Thyroid gland (tissue), 4 donors: ENCODE data around the gene BAD. TPM values are rescaled to one million over a fixed set of nuclear protein-coding genes. Genes with fewer than 3 reads are reported as not detected.
A peak's percentile ranks its signal among the peaks of the same experiment; 100 is the strongest.
"Not testable (repeated sequence)": the region's sequence is repeated elsewhere in the genome, so short reads cannot be mapped to it uniquely, and the experiment has no call there.

Experiments
- DNase-seq, 2 donors: peaks; one replicate each; pipeline ENCODE4 v3.0.0-alpha.2; 2019
- H3K27ac ChIP-seq, 3 donors: fragments of 200-600 bp; sonication (generic); 1 replicate in 2 of 3; 2 replicates in 1 of 3; pipeline ENCODE4 v1.5.1; 2016 to 2019; ENCODE audit warnings: mild to moderate bottlenecking in 1 of 3, moderate library complexity in 1 of 3
- H3K27me3 ChIP-seq: fragments of 200-600 bp; sonication (generic); one replicate; pipeline ENCODE4 v1.5.1; 2019
- H3K36me3 ChIP-seq, 2 donors: fragments of 200-600 bp; sonication (generic); one replicate each; pipeline ENCODE4 v1.5.1; 2016 to 2019
- H3K4me1 ChIP-seq, 2 donors: fragments of 200-600 bp; sonication (generic); one replicate each; pipeline ENCODE4 v1.5.1; 2017 to 2019
- H3K4me3 ChIP-seq, 3 donors: fragments of 200-600 bp; sonication (generic); replicated peaks in 1 of 3; 1 replicate in 2 of 3; 2 replicates in 1 of 3; pipeline ENCODE4 v1.5.1; 2016; ENCODE audit warnings: mild to moderate bottlenecking in 1 of 3
- H3K9me3 ChIP-seq: fragments of 200-600 bp; sonication (generic); one replicate; pipeline ENCODE4 v1.5.1; 2017
- POLR2A ChIP-seq, 2 donors: fragments of 450-650 bp; IDR thresholded peaks; one replicate each; pipeline ENCODE4 v1.6.1; 2017; ENCODE audit warnings: antibody characterized with exemption in 2 of 2, mild to moderate bottlenecking in 2 of 2, moderate library complexity in 1 of 2
- WGBS, 2 donors: methylation state at CpG; one replicate each; pipeline ENCODE4 v1.1.5; 2017; 5-methylcytosine and 5-hydroxymethylcytosine counted together
- intact Hi-C: fragments of 100-400 bp; cut with DNase I; formaldehyde crosslinking; loops from one replicate; pipeline ENCODE4 v1.15.1; 2023
- total RNA-seq, 4 donors: library from RNA; depleted of rRNA; stranded (reverse); fragments of >200 nt; gene quantifications; one replicate each; pipeline ENCODE4 v1.2.3, GENCODE V29; 2016
- TF ChIP-seq, protein P1 (sequence below), 6 experiments: fragments of 200-600 bp in 3 of 6; fragments of 450-650 bp in 3 of 6; sonication (generic) in 3 of 6; IDR thresholded peaks; one replicate each; pipeline ENCODE4 v1.5.1; 2016 to 2019; ENCODE audit warnings: antibody characterized with exemption in 6 of 6, mild to moderate bottlenecking in 2 of 6, inconsistent platforms in 1 of 6, moderate library complexity in 1 of 6

Gene BAD
- total RNA-seq, 4 donors from 2014 or later: 79.0 to 239 (median 148) TPM

DNA sequence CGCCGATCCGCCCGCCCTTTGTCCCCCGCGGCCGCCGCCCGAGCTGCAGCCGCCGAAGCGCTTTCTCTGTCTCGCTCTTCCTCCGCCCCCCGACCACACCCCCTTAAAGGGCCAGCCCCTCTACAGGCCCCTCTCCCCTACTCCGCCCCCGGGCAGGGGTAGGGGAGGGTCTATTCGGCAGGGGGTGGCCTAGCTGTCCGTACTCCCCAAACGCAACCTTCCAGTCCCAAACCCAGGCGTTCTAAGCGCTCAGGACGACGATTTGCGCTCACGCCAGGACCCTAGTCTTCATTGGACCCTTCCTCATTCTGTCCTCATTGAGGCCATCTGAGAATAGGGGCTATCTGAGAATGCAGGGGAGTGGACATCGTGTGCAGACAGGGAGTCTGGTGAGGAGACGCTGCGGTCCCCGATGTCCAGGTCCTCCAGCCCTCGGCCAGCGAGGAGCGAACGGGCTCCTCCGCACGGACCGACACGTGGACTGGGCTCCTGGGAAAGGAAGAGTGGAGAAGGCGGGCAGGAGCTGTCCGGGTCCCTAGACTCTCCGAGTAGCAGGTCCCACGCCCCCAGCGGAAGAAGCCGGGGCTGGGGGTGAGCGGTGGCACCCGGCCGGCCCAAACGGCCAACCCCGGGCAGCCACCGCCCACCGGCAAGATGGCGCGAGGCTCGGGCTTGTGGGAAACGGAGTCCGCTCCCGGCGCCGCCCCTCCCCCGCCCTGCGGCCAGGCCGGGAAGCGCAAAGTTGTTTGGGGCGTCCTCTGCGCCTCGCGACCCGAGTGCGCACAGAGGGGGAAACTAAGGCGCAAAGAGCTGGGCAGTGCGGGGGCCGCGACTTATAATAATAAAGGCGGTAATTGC is 37.4 kb downstream of the BAD start, which contains the start of gene PPP1R14B:
TSS of gene PPP1R14B (minus strand) at position 73 of the 858 bp plus-strand sequence. CDS start 270 bp downstream, outside the sequence.
- Histone ChIP-seq H3K27ac (peak within 1 kb of the TSS; percentile 67 to 90 (median 86)), H3K4me3 (peak within 1 kb of the TSS; percentile 11 to 75 (median 74)), H3K9me3 (no peaks in the 10 kb centered on the region), H3K36me3 (no peaks in the 10 kb centered on the region), H3K4me1 (peaks cover 35 to 39% of the 10 kb centered on the region in 2 donors), H3K27me3 (no peaks in the 10 kb centered on the region)
- 0 to 3% methylated on average over 6 to 24 of the region's 74 CpGs for WGBS, 2 donors
- DNase-seq: peak; percentile 91
- TF ChIP-seq POLR2A (IDR thresholded peaks at IDR 0.05): peak in 1 of 2 donors; percentile 42
- TF ChIP-seq, protein P1, sequence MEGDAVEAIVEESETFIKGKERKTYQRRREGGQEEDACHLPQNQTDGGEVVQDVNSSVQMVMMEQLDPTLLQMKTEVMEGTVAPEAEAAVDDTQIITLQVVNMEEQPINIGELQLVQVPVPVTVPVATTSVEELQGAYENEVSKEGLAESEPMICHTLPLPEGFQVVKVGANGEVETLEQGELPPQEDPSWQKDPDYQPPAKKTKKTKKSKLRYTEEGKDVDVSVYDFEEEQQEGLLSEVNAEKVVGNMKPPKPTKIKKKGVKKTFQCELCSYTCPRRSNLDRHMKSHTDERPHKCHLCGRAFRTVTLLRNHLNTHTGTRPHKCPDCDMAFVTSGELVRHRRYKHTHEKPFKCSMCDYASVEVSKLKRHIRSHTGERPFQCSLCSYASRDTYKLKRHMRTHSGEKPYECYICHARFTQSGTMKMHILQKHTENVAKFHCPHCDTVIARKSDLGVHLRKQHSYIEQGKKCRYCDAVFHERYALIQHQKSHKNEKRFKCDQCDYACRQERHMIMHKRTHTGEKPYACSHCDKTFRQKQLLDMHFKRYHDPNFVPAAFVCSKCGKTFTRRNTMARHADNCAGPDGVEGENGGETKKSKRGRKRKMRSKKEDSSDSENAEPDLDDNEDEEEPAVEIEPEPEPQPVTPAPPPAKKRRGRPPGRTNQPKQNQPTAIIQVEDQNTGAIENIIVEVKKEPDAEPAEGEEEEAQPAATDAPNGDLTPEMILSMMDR (IDR thresholded peaks at IDR 0.05): peak in 3 of 6 experiments; percentile 4 to 30 (median 13)
- intact Hi-C loops: no loop called here

DNA sequence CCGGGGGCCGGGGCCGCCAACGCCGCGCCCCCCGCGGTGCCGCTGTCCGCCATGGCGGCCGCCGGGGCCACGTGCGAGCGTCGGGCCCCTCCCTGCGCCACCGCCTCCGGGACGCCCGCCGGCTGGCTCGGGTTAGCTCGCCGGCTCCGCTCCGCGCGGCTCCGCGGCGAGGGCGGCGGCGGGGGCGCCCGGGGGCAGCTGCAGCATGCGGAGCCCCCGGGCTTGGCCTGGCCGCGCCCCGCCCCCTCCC is 37.9 kb downstream of the BAD start:
- intact Hi-C loops, H3K9me3 ChIP-seq: not testable (repeated sequence)
- H3K4me1 ChIP-seq: peaks cover 35 to 36% of the 10 kb centered on the region in 2 donors

DNA sequence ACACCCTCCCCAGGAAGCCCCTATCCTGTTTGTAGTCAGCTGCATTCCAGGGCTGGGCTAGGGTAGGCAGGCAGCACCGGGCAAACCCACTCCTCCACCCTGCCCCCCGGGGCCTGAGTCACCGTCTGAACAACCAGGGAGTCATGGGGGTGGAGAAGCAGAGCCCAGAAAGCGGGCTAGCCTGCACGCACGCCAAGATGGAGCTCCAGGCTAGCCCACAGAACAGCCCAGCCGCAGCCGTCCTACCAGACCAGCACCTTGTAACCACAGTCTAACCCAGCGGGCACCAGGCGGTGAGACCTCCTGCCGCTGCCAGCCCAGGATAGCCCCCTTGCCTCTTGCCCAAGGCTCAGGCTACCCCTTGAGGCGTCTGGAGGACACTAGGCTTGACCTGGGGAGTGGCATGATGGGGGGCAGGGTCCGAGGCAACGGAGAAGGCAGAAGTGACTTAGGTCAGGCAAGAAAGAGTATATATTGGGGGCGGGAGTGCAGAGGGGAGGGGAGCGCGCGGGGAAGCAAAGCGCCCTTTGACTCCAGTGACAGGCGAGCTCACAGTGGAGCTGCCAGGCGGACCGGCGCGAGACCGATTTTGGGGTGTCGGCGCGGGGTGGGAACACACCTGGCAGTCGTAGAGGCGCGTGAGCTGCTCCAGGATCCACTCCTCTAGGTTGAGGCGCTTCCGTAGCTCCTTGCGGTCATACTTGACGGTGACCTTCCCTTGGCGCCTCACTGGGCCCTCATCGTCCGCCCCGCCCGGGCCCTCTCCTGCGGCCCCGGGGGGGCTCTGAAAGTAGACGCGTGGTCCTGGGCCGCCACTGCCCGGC is 38.5 kb downstream of the BAD start:
- intact Hi-C loops: no loop called here

More for the DNA sequence above, 37.9 kb downstream of the BAD start:
- not testable (repeated sequence) for H3K27me3 ChIP-seq, H3K36me3 ChIP-seq, DNase-seq
- Histone ChIP-seq H3K4me3 (peak overlapping the region in 1 of 3 donors; percentile 55), H3K27ac (peak overlapping the region in 1 of 3 donors; percentile 84)
- WGBS, 2 donors: no CpG with 5 or more reads among the region's 43 CpGs

DNA sequence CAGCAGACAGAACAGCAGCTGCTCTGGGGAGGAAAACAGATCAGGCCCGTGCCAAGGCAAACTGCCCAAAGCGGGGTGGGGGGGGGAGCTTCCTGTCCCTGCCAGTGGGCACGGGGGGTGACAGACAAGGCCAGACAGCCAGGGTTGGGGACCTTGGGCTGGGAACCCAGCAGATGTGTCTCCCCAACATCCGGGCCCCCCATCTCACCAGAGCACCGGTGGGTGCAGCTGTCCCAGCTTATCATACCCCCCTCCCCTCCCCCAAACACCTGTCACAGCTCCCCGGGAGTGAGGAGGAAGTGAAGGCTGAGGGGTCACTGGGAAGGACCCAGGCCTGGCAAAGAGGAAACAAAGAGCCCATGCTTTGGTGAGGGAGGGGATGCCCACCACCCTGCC is 39.1 kb downstream of the BAD start:
- WGBS, 2 donors: 28% methylated on average over 2 of the region's 6 CpGs; no CpG with 5 or more reads in 1 of the 2 donors
- Histone ChIP-seq H3K27me3 (no peaks in the 10 kb centered on the region), H3K9me3 (no peaks in the 10 kb centered on the region), H3K27ac (peak overlapping the region; percentile 53 to 84 (median 65)), H3K4me1 (peaks cover 29 to 31% of the 10 kb centered on the region in 2 donors), H3K4me3 (peak overlapping the region in 2 of 3 donors; percentile 55 to 66), H3K36me3 (no peaks in the 10 kb centered on the region)
- peak; percentile 61 to 65 for DNase-seq
- intact Hi-C loops: no loop called here
- TF ChIP-seq, protein P1 (IDR thresholded peaks at IDR 0.05): no peak
- no peak for TF ChIP-seq POLR2A (IDR thresholded peaks at IDR 0.05)

More for the DNA sequence above, 38.5 kb downstream of the BAD start:
- peak in 1 of 2 donors; percentile 14 for TF ChIP-seq POLR2A (IDR thresholded peaks at IDR 0.05)
- TF ChIP-seq, protein P1 (IDR thresholded peaks at IDR 0.05): no peak
- no peaks in the 10 kb centered on the region for H3K27me3 ChIP-seq
- peak overlapping the region; percentile 3 to 66 (median 55) for H3K4me3 ChIP-seq
- H3K36me3 ChIP-seq: no peaks in the 10 kb centered on the region
- H3K4me1 ChIP-seq: peaks cover 34 to 35% of the 10 kb centered on the region in 2 donors
- DNase-seq: peak; percentile 74 to 81
- 1 to 2% methylated on average over 19 to 28 of the region's 46 CpGs for WGBS, 2 donors
- H3K9me3 ChIP-seq: no peaks in the 10 kb centered on the region
- peak overlapping the region; percentile 53 to 84 (median 65) for H3K27ac ChIP-seq

DNA sequence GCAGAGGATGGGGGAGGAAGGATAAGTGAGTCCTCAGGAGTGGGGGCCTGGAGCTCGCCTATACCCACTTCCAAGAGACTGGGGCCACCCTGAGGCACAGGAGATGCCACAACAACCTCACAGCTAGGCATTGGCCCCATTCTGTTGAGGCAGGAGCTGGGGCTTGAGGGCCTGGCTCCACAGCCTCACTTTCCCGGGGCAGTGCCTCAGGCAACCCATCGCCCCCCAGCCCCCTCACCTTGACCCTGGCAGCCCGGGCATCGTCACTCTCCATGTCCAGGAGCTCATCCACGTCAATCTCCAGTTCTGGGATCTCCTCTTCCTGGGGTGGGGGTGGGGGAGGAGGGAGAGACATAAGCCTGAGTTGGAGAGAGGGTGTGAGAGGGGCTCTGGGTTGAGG is 39.5 kb downstream of the BAD start:
- no peaks in the 10 kb centered on the region for H3K9me3 ChIP-seq
- intact Hi-C loops: no loop called here
- TF ChIP-seq POLR2A (IDR thresholded peaks at IDR 0.05): no peak
- TF ChIP-seq, protein P1 (IDR thresholded peaks at IDR 0.05): no peak
- peak overlapping the region in 2 of 3 donors; percentile 65 to 84 for H3K27ac ChIP-seq
- WGBS, 2 donors: 62 to 64% methylated on average over 5 to 6 of the region's 6 CpGs
- DNase-seq: no peak
- peak overlapping the region in 1 of 3 donors; percentile 55 for H3K4me3 ChIP-seq
- no peaks in the 10 kb centered on the region for H3K36me3 ChIP-seq
- peaks cover 33% of the 10 kb centered on the region in 2 donors for H3K4me1 ChIP-seq
- H3K27me3 ChIP-seq: no peaks in the 10 kb centered on the region
